Measurements from ENCODE around the gene NFIX.

The NFIX gene

DNA sequence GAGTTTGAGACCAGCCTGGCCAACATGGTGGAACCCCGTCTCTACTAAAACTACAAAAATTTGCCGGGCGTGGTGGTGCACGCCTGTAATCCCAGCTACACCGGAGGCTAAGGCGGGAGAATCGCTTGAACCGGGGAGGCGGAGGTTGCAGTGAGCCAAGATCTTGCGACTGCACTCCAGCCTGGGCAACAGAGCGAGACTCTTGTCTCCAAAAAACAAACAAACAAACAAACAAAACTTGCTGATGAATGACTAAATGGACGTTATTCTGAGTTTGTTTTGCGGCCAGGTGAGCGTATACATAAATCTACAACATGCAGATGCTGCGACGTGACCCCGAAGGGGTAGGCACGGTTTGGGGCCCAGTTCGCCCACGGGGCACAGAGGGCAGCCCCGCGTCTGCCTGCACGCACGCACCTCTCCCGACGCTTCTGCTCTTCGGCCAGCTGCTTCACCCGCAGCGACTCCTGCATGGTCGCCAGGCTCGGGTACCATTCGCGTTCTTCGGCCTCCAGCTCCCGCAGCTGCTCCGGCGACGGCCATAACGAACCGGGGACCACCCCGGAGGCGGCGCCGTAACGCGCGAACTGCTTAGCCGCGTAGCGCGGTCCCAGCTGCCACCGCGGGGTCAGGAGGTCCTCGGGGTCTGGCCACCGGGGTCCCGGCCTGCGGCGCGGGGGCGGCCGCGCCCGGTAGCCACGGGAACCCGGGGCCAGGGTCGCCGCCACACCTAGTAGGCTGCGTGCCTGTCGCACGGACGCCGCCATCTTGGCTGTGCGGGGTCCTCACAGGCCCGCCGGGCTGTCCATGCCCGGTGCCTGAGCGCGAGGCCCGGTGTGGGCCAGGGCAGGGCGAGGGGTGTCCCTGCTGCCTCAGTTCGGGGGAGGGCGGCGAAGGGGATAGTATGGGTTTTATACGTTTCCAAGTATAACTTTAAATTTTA is 38.6 kb upstream of the NFIX start, which contains the start of gene GADD45GIP1:
TSS of gene GADD45GIP1 (minus strand) at position 778 of the 943 bp plus-strand sequence. CDS start at position 767, 11 bp downstream.
- H3K27ac ChIP-seq: peak within 1 kb of the TSS; percentile 96
- TF ChIP-seq, protein P1, sequence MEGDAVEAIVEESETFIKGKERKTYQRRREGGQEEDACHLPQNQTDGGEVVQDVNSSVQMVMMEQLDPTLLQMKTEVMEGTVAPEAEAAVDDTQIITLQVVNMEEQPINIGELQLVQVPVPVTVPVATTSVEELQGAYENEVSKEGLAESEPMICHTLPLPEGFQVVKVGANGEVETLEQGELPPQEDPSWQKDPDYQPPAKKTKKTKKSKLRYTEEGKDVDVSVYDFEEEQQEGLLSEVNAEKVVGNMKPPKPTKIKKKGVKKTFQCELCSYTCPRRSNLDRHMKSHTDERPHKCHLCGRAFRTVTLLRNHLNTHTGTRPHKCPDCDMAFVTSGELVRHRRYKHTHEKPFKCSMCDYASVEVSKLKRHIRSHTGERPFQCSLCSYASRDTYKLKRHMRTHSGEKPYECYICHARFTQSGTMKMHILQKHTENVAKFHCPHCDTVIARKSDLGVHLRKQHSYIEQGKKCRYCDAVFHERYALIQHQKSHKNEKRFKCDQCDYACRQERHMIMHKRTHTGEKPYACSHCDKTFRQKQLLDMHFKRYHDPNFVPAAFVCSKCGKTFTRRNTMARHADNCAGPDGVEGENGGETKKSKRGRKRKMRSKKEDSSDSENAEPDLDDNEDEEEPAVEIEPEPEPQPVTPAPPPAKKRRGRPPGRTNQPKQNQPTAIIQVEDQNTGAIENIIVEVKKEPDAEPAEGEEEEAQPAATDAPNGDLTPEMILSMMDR (conservative IDR thresholded peaks at IDR 0.05): no peak
- peak; percentile 93 for TF ChIP-seq ZFX (IDR thresholded peaks at IDR 0.05)

DNA sequence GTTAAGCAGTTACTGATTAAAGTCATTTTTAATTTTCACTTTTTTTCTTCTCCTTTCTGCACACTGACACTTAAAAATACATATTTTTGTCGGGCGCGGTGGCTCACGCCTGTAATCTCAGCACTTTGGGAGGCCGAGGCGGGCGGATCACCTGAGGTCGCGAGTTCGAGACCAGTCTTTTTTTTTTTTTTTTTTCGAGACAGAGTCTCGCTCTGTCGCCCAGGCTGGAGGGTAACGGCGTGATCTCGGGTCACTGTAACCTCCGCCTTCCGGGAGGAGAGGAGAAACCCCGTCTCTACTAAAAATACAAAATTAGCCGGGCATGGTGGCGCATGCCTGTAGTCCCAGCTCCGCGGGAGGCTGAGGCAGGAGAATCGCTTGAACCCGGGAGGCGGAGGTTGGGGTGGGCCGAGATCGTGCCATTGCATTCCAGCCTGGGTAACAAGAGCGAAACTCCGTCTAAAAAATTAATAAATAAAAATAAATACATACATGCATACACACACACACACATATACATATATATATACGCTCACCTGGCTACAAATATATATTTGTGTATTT is 37.8 kb upstream of the NFIX start:
- H3K27ac ChIP-seq: peak overlapping the region; percentile 96

DNA sequence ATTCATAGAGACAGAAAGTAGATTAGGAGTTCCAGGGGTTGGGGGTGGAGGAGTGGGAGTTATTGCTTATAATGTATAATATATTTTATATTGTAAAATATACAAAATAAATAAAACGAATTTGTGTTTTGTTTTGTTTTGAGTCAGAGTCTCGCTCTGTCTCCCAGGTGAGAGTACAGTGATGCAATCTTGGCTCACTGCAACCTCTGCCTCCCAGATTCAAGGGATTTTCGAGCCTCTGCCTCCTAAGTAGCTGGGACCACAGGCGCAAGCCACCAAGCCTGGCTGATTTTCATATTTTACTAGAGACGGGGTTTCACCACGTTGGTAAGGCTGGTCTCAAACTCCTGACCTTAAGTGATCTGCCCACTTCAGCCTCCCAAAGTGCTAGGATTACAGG is 35.8 kb upstream of the NFIX start:
- H3K27ac ChIP-seq: no peak overlapping the region
- TF ChIP-seq, protein P1 (conservative IDR thresholded peaks at IDR 0.05): no peak
- no peak for TF ChIP-seq ZFX (IDR thresholded peaks at IDR 0.05)

DNA sequence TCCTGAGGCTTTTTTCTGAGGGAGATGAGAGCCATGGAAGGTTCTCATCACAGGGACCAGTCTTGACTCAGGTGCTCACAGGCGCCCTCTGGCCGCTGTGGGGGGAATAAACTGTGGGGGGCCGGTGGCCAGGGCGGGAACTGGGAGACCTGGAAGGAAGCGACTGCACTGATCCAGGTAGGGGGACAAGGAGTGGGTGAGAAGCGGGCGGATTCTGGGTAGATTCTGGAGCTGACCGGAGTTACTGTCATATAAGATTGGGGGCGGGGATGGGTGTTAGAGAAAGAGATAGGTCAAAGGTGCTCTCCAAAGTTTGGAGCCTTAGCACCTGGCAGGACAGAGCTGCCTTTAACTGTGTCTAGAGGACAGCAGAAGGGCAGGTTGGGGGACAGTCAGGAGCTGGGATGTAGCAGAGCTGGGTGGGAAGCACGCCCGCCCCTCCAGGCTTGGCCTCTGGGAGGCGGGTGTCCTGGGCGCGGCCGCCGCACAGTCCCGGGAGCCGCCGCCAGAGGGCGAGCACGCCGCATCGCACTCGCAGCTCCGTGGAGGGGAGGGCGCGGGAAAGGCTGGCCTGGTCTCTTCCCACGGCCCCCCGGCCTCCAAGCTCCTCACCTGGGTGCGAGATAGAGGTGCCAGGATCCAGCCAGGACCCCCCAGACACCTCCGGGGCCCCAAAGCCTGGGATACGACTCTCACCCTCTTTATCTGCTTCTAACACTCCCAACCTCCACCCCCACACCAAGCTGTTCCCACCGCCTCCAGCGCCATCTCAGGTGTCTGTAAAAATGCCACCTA is 30.1 kb upstream of the NFIX start:
- peak overlapping the region; percentile 60 for H3K27ac ChIP-seq
- TF ChIP-seq, protein P1 (conservative IDR thresholded peaks at IDR 0.05): peak; percentile 99
- no peak for TF ChIP-seq ZFX (IDR thresholded peaks at IDR 0.05)

DNA sequence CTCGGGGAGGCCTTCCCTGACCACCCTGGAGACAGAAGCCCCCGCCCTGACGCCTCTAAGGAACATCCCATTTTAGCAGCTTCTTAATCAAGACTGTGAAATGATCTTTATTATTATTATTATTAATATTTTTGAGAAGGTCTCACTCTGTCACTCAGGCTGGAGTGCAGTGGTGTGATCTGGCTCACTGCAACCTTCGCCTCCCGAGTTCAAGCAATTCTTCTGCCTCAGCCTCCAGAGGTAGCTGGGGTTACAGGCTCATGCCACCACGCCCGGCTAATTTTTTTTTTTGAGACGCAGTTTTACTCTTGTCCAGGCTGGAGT is 29.5 kb upstream of the NFIX start:
- peak overlapping the region; percentile 60 for H3K27ac ChIP-seq
- no peak for TF ChIP-seq ZFX (IDR thresholded peaks at IDR 0.05)
- TF ChIP-seq, protein P1 (conservative IDR thresholded peaks at IDR 0.05): no peak

DNA sequence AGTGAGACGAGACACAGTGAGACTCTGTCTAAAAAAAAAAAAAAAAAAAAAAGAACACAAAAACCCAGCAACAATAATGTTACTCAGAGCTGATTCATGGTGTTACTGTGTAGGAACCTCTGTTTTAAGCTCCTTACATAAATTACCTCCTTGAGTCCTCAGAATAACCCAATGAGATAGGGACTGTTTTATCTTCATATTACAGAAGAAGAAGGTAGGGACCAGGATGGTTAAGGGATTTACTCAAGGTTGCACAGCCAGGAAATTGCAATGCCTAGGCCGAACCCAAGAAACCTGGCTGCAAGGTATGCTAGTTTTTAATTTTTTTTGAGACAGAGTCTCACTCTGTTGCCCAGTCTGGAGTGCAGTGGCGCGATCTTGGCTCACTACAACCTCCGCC is 27.4 kb upstream of the NFIX start:
- no peak overlapping the region for H3K27ac ChIP-seq
- TF ChIP-seq, protein P1 (conservative IDR thresholded peaks at IDR 0.05): no peak
- TF ChIP-seq ZFX (IDR thresholded peaks at IDR 0.05): no peak

DNA sequence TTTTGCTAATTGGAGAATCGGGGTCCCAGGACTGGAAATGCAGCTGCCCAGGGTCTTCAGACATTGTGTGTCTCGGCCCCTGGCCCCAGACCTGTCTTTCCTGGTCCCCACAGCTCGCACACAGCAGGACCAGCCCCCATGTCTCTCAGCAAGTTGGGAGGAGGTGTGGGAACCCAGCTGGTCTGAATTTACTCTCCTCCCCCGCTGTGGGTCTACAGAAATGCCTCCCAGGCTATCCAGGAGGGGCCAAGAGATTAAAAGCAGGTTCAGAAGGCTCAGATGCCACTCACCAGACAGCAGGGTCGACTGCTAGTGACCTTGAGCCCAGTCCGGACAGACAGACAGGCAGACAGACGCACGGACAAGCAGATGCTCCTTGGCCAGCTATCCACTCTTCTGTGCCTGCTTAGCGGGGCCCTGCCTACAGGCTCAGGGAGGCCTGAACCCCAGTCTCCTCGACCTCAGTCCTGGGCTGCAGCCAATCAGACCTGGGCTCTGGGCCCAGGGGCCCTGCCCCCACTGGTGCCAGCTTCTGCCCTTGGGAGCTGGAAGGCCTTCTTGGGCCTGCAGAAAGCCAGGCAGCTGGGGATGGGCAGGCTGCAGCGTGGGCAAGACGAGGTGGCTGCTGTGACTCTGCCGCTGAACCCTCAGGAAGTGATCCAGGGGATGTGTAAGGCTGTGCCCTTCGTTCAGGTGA is 25.8 kb upstream of the NFIX start, which contains the start of gene DAND5:
TSS of gene DAND5 (plus strand) at position 285 of the 697 bp plus-strand sequence. CDS start at position 370, 85 bp downstream.
- TF ChIP-seq, protein P1 (conservative IDR thresholded peaks at IDR 0.05): no peak
- no peak for TF ChIP-seq ZFX (IDR thresholded peaks at IDR 0.05)
- H3K27ac ChIP-seq: no peak within 1 kb of the TSS

Measured in C4-2B (cell line).